SU-DHL-6 (cell line): ENCODE results near the gene TIMP3.

Source experiments
- H2AFZ ChIP-seq: fragments of 200-600 bp; sonication (generic); 2 replicates; pipeline ENCODE4 v1.6.1; 2014; ENCODE audit warnings: low read depth, mild to moderate bottlenecking, moderate library complexity, mixed read lengths, antibody characterized with exemption, low read length; ENCODE audit not compliant: severe bottlenecking
- H3F3A ChIP-seq: fragments of 200-600 bp; shearing (Covaris generic); 2 replicates; pipeline ENCODE4 v1.6.0; 2016; ENCODE audit warnings: antibody characterized with exemption, mild to moderate bottlenecking; ENCODE audit not compliant: insufficient read depth
- H3K27ac ChIP-seq: fragments of 200-600 bp; sonication (generic); 2 replicates; pipeline ENCODE4 v1.5.1; 2016; ENCODE audit warnings: low read depth, mild to moderate bottlenecking, low read length, moderate library complexity, mixed read lengths
- H3K27me3 ChIP-seq: fragments of 200-600 bp; sonication (generic), shearing (Covaris generic); 2 replicates; pipeline ENCODE4 v1.6.0; 2014; ENCODE audit warnings: mild to moderate bottlenecking, low read length
- H3K36me3 ChIP-seq: fragments of 200-600 bp; sonication (generic); 2 replicates; pipeline ENCODE4 v1.6.1; 2014; ENCODE audit warnings: mild to moderate bottlenecking, low read length, mixed read lengths
- H3K4me2 ChIP-seq: fragments of 300-600, 200-600 bp; shearing (Covaris generic), sonication (generic); 2 replicates; pipeline ENCODE4 v1.6.0; 2014; ENCODE audit warnings: low read length, low read depth, mild to moderate bottlenecking; ENCODE audit not compliant: poor library complexity, severe bottlenecking
- H3K4me3 ChIP-seq: fragments of 200-600 bp; sonication (generic); 2 replicates; pipeline ENCODE4 v1.5.1; 2014; ENCODE audit warnings: antibody characterized with exemption, low read length, mild to moderate bottlenecking, mixed read lengths; ENCODE audit not compliant: insufficient read depth, poor library complexity, severe bottlenecking
- H3K79me2 ChIP-seq: fragments of 200-600 bp; sonication (generic); 2 replicates; pipeline ENCODE4 v1.6.1; 2014; ENCODE audit warnings: mild to moderate bottlenecking, low read length, moderate library complexity; ENCODE audit not compliant: insufficient read depth
- H3K9ac ChIP-seq: fragments of 200-600 bp; sonication (generic); 2 replicates; pipeline ENCODE4 v1.7.0; 2014; ENCODE audit warnings: mild to moderate bottlenecking, low read length
- H3K9me2 ChIP-seq: fragments of 200-600 bp; sonication (generic); replicated peaks from 2 replicates; pipeline ENCODE4 v1.6.1; 2014; ENCODE audit warnings: low read length; ENCODE audit not compliant: insufficient read depth
- H3K9me3 ChIP-seq: fragments of 200-600 bp; sonication (generic); 2 replicates; pipeline ENCODE4 v1.6.1; 2014; ENCODE audit warnings: low read length, mixed read lengths; ENCODE audit not compliant: insufficient read depth
- H4K20me1 ChIP-seq: fragments of 200-600 bp; sonication (generic); 2 replicates; pipeline ENCODE4 v1.6.1; 2014; ENCODE audit warnings: low read depth, mild to moderate bottlenecking, antibody characterized with exemption, low read length, moderate library complexity, mixed read lengths
- CTCF ChIP-seq: fragments of 200-600 bp; sonication (generic); IDR thresholded peaks from one replicate; pipeline ENCODE4 v1.5.1; 2017; ENCODE audit warnings: antibody characterized with exemption, mild to moderate bottlenecking, low read length, moderate library complexity; ENCODE audit not compliant: insufficient read depth, poor library complexity, severe bottlenecking
- EZH2phosphoT487 ChIP-seq: fragments of 200-600 bp; sonication (generic), shearing (Covaris generic); conservative IDR thresholded peaks from 2 replicates; pipeline ENCODE4 v1.6.1; 2018; ENCODE audit warnings: mild to moderate bottlenecking, antibody characterized with exemption, low read length, moderate library complexity, mixed read lengths

TIMP3 gene

DNA sequence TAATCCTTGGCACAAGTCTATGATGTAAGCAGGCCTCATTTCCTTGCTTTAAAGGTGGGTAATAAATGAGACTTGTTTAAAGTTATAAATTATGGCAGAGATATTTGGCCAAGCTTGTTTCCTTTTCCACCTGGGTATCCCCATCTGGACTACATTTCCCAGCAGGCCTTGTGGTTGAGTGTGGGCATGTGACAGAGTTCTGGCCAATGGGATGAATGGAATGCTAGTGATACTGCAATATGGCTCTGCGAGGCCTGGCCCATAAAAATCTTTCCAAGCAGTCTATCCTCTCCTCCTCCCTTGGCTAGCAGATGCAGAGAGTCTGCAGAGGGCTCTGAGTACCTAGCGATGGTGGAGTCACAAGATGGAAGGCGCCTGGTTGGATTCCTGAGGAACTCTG, 102.5 kb downstream of the TIMP3 start:
- Histone ChIP-seq H3K4me2 (no peak overlapping the region), H3K9ac (no peak overlapping the region), H3K4me3 (no peak overlapping the region), H3K79me2 (no peaks in the 10 kb centered on the region), H3K27ac (no peak overlapping the region), H3K9me2 (no peaks in the 10 kb centered on the region), H3K9me3 (no peaks in the 10 kb centered on the region), H4K20me1 (no peaks in the 10 kb centered on the region), H3F3A (no peaks in the 10 kb centered on the region), H3K36me3 (no peaks in the 10 kb centered on the region), H3K27me3 (no peaks in the 10 kb centered on the region), H2AFZ (no peak overlapping the region)
- TF ChIP-seq CTCF (no peak), EZH2phosphoT487 (no peak)

- Histone ChIP-seq H3K4me2 (no peak overlapping the region), H3K27ac (no peak overlapping the region), H4K20me1 (no peaks in the 10 kb centered on the region), H3K27me3 (no peaks in the 10 kb centered on the region), H3K36me3 (no peaks in the 10 kb centered on the region), H2AFZ (no peak overlapping the region), H3K9me2 (no peaks in the 10 kb centered on the region), H3K4me3 (no peak overlapping the region), H3F3A (no peaks in the 10 kb centered on the region), H3K9me3 (no peaks in the 10 kb centered on the region), H3K9ac (no peak overlapping the region), H3K79me2 (no peaks in the 10 kb centered on the region)
- TF ChIP-seq EZH2phosphoT487 = no peak
- TF ChIP-seq CTCF = no peak
Measured at GRCh38 chr22:32905400-32905799, 103.9 kb downstream of the TIMP3 start.

DNA sequence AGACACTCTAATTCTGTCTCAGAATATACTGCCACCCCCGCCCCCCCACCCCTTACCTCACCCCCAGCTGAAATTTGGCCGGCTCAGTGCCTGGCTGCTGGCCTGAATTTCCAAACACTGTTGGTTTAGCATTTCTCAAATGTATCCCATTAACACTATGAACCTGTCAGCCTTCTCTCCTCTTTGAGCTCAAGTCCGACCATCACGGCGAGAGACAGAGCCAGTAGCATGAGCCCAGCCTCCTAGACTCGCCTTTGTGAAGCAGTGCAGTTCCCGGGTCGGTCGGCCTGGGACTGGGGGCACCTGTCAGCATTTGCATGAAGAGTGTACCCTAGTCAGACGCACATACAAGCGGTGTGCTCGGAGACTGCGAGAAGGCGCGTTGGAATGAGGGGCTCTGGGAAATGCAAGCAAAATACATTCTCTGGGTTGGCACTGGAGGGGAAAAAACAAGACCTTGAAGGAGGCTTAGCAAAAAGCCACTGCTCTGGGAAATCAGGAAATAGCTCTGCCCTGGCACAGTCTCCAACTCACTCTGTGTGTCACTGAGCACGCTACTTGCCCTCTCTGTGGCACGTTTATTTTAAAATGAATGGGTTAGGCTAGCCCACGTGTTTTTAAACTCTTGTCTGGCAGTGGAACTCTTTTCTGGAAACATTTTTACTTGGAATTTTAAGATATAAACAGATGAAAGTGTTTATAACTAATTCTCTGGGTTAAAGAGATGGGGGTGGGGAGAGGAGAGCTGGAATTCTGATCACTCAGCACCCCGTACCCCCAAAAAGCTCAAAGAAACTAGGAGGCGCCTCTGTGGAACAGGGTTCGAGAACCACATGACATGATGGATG, 108.3 kb downstream of the TIMP3 start:
- Histone ChIP-seq H3K9ac (no peak overlapping the region), H3K27me3 (no peaks in the 10 kb centered on the region), H3K4me2 (no peak overlapping the region), H3K9me3 (no peaks in the 10 kb centered on the region), H3K36me3 (no peaks in the 10 kb centered on the region), H4K20me1 (no peaks in the 10 kb centered on the region), H2AFZ (no peak overlapping the region), H3K4me3 (no peak overlapping the region), H3K9me2 (no peaks in the 10 kb centered on the region), H3K79me2 (no peaks in the 10 kb centered on the region), H3K27ac (no peak overlapping the region), H3F3A (no peaks in the 10 kb centered on the region)
- no peak for TF ChIP-seq EZH2phosphoT487
- TF ChIP-seq CTCF = no peak
